NCI-H187 treated with DMSO at 0.1 percent for 48 hours (cell line): ENCODE data around the gene RASL10B.
A peak's percentile ranks its signal among the peaks of the same experiment; 100 is the strongest.
"Not testable (repeated sequence)": the region's sequence is repeated elsewhere in the genome, so short reads cannot be mapped to it uniquely, and the experiment has no call there.

ENCODE experiments used
- DNase-seq: peaks from one replicate; lab custom pipeline; 2025; lab: John Stamatoyannopoulos, UW

RASL10B gene

GRCh38 chr17:35742896-35743477 lies 11.5 kb downstream of the RASL10B start:
- DNase-seq = no peak

GRCh38 chr17:35743626-35744328 lies 12.3 kb downstream of the RASL10B start:
- no peak for DNase-seq

- no peak for DNase-seq
These were observed 13.4 kb downstream of the RASL10B start for GRCh38 chr17:35744830-35745229.

GRCh38 chr17:35745246-35745645 lies 13.8 kb downstream of the RASL10B start:
- DNase-seq = no peak

GRCh38 chr17:35745749-35746320 lies 14.4 kb downstream of the RASL10B start:
- DNase-seq = no peak

GRCh38 chr17:35747540-35748017 lies 16.1 kb downstream of the RASL10B start:
- no peak for DNase-seq

GRCh38 chr17:35748341-35748841 lies 17.0 kb downstream of the RASL10B start:
- DNase-seq = no peak

GRCh38 chr17:35748979-35749378 lies 17.5 kb downstream of the RASL10B start:
- no peak for DNase-seq

GRCh38 chr17:35749560-35750412 lies 18.3 kb downstream of the RASL10B start:
- no peak for DNase-seq

GRCh38 chr17:35750526-35751395 lies 19.3 kb downstream of the RASL10B start:
- no peak for DNase-seq

- DNase-seq = not testable (repeated sequence)
These were observed 20.1 kb downstream of the RASL10B start for GRCh38 chr17:35751541-35751940.

GRCh38 chr17:35752471-35752870 lies 21.0 kb downstream of the RASL10B start:
- no peak for DNase-seq

GRCh38 chr17:35752945-35753764 lies 21.7 kb downstream of the RASL10B start, which contains the start of gene GAS2L2:
TSS of gene GAS2L2 (minus strand) at chr17:35753239. CDS start at chr17:35752850, 389 bp downstream.
- no peak for DNase-seq

- DNase-seq = no peak
These were observed 25.8 kb downstream of the RASL10B start for GRCh38 chr17:35757243-35757642.

GRCh38 chr17:35760587-35760986 lies 29.1 kb downstream of the RASL10B start, which contains the start of gene C17orf50:
TSS of gene C17orf50 (plus strand) at chr17:35760887. CDS start at chr17:35760942, 55 bp downstream.
- DNase-seq = no peak

GRCh38 chr17:35761601-35762000 lies 30.2 kb downstream of the RASL10B start:
- DNase-seq = no peak

- no peak for DNase-seq
These were observed 32.3 kb downstream of the RASL10B start for GRCh38 chr17:35763767-35764122.

GRCh38 chr17:35764123-35764991 lies 32.9 kb downstream of the RASL10B start:
- DNase-seq = peak; percentile 28

GRCh38 chr17:35765086-35765710 lies 33.8 kb downstream of the RASL10B start:
- DNase-seq = no peak
